ENCODE results near the gene TRIM38. TPM values are rescaled to one million over a fixed set of nuclear protein-coding genes. Genes with fewer than 3 reads are reported as not detected.

Gene TRIM38
- total and polyA plus RNA-seq, 2 donors (not counting 3 experiments of a cell fraction or from before 2014, with no cell fraction given), result 5.1 to 13.2 TPM

DNA sequence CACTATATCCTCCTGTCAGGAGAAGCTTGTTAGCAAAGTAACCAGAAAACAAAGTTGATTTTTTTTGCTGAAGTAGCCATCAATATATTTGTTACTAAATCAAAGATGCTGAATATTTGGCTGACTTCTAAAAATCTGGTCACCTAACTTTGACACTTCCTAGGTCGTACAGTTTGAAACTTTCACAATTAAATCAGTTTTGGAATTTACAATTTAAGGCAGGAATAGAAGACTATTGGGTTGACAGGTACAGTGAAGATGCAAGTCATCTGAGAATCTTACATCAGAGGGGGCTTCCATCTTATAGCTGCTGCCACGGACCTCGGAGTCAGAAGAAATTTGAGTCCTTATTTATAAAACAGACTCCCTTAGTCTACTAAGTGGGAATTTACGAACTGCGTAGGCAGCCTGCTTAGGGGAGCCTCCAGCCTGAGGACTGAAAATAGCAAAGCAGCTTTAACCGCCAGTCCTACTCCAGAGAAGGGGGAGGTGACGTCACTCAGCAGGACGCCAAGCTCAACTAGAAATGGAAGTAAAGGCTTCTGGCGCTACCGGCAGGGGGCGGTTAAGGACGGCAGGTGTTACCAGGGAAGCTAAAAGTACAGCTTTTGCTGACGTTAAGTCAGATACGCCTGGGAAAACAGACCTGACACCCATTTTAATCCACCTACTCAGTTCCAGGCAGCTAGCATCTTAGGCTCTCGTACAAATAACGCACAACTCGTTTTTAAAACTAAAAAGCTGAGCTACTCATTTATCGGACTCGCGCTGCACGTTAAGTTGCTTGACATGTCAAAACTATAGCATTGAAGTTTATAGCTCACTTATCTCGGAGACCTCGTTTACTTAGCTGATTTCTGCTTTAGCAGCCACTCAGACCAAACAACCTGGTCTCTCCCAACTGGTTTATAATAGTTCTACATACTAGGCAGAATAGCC lies 63.6 kb downstream of the TRIM38 start:
- H3K9me1 ChIP-seq (replicated peaks; ENCODE audit: control insufficient read depth, extremely low read depth, insufficient read depth, low read length), result no peaks in the 10 kb centered on the region
- no peak overlapping the region for H2AFZ ChIP-seq (ENCODE audit: low read depth, low read length)
- dilution Hi-C loops (cut with MboI; ENCODE audit: extremely low pct_ligation_motif_present, low sequenced_read_pairs), result no loop called here
- BruUV-seq (replicated peaks), result no TSS peak
- DNase-seq (ENCODE audit: low read depth, low spot score), result peak; percentile 96
- TF ChIP-seq MAX (IDR thresholded peaks at IDR 0.05; ENCODE audit: insufficient read depth, insufficient read length) (no peak), POLR2AphosphoS5 (IDR thresholded peaks at IDR 0.05; ENCODE audit: insufficient read depth, low read depth, low read length) (peak; percentile 18), CTCF (IDR thresholded peaks at IDR 0.05; ENCODE audit: extremely low read depth in 1 of 2, insufficient read depth in 1 of 2, low read depth in 1 of 2, low read length in 2 of 2) (peak; percentile 89), GATA2 (IDR thresholded peaks at IDR 0.05; ENCODE audit: insufficient read depth, insufficient read length, low read depth, low read length) (no peak), MYC (IDR thresholded peaks at IDR 0.05; ENCODE audit: low read depth, low read length) (no peak), JUN (IDR thresholded peaks at IDR 0.05; ENCODE audit: borderline replicate concordance, insufficient read depth, insufficient read length, low read depth) (peak; percentile 79), FOS (IDR thresholded peaks at IDR 0.05; ENCODE audit: borderline replicate concordance, insufficient read depth, low read length) (peak; percentile 38), POLR2A (IDR thresholded peaks at IDR 0.05; ENCODE audit: low read depth, low read length) (no peak), EZH2 (IDR thresholded peaks at IDR 0.05; ENCODE audit: borderline replicate concordance, low read depth, low read length, severe bottlenecking) (no peak)
- H3K4me1 ChIP-seq (ENCODE audit: control insufficient read depth, extremely low read depth, insufficient read depth, low read length), result peaks cover 18% of the 10 kb centered on the region
- H3K9me3 ChIP-seq (replicated peaks; ENCODE audit: control insufficient read depth, insufficient read depth, low read length), result no peaks in the 10 kb centered on the region
- FAIRE-seq, result peak; percentile 86
- ChIA-PET POLR2A (interaction anchor here (0.6 to 3.1 kb wide), 15 partner anchors 9 to 1840 kb away, joined by 3 to 44 read pairs (median 5); a partner anchor contains a TSS), CTCF (interaction anchor here (0.7 to 3.1 kb wide), 31 partner anchors 10 to 1868 kb away, joined by 3 to 53 read pairs (median 5); partner anchors contain the start of genes ABT1 and HFE)
- H3K4me3 ChIP-seq (replicated peaks in 1 of 3; ENCODE audit: insufficient read depth in 1 of 3, low read depth in 1 of 3, low read length in 3 of 3), result peak overlapping the region; percentile 1 to 59 (median 55)
- peak overlapping the region; percentile 95 for H3K27ac ChIP-seq (ENCODE audit: insufficient read depth, low read depth, low read length)
- peak overlapping the region; percentile 72 for H3K9ac ChIP-seq (replicated peaks; ENCODE audit: extremely low read depth, insufficient read depth, low read length)
- H3K27me3 ChIP-seq (ENCODE audit: control insufficient read depth in 2 of 2, insufficient read depth in 2 of 2, low read length in 2 of 2), result no peaks in the 10 kb centered on the region
- H3K36me3 ChIP-seq (ENCODE audit: control insufficient read depth in 2 of 2, extremely low read depth in 1 of 2, insufficient read depth in 2 of 2, low read length in 2 of 2), result no peaks in the 10 kb centered on the region
- H4K20me1 ChIP-seq (replicated peaks; ENCODE audit: control insufficient read depth, extremely low read depth, insufficient read depth, low read length), result no peaks in the 10 kb centered on the region
- H3K4me2 ChIP-seq (ENCODE audit: insufficient read depth, low read length), result peak overlapping the region; percentile 77
- intact Hi-C loops (cut with micrococcal nuclease), result loop anchor here (1.0 to 10.0 kb wide), 6 partner anchors 19 to 1809 kb away; a partner anchor contains a TSS
- H3K79me2 ChIP-seq (ENCODE audit: control insufficient read depth, insufficient read depth, low read length), result no peaks in the 10 kb centered on the region

Measured in endothelial cell of umbilical vein (primary cell).